NB4 (cell line): ENCODE results near the gene ABCC3.

Experiments used
- DNase-seq: peaks from one replicate; pipeline ENCODE4 v3.0.0; 2010; ENCODE audit warnings: low read depth
- H3K4me3 ChIP-seq: one replicate; pipeline ENCODE4 v1.5.1; 2011; ENCODE audit warnings: mild to moderate bottlenecking, low read depth, low read length, moderate library complexity
- CTCF ChIP-seq: IDR thresholded peaks from one replicate; pipeline ENCODE4 v1.5.1; 2012; ENCODE audit warnings: low read depth, low read length
- MYC ChIP-seq: IDR thresholded peaks from 2 replicates; pipeline ENCODE4 v1.6.1; 2011; ENCODE audit warnings: low read depth, low read length
- POLR2A ChIP-seq: IDR thresholded peaks from 2 replicates; pipeline ENCODE4 v1.6.1; 2011; ENCODE audit warnings: mild to moderate bottlenecking; ENCODE audit not compliant: insufficient read length; ENCODE audit errors: extremely low read depth
- TF ChIP-seq, protein P1 (sequence below): IDR thresholded peaks from 2 replicates; pipeline ENCODE4 v1.6.1; 2011; ENCODE audit warnings: low read depth, low read length

Gene ABCC3

DNA sequence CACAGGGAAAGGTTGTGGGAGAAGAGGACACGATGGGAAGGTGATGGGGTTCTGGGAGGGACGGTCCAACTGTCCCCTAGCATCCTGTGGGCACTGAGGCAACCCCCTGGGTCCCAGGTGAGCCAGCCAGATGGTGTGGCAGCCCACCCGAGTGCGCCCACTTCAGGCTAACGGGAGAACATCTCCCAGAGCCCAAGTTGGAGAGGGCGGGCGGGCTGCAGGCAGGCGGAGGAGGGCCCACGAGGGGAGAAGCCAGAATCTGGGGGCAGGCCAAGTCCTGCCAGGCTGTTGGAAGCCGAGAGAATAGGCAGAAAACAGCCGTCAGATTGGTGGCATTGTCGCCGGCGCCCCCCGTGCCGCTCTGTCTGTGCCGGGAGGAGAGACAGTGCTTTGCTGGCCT lies 13.8 kb upstream of the ABCC3 start:
- no peak overlapping the region for H3K4me3 ChIP-seq
- TF ChIP-seq, protein P1, sequence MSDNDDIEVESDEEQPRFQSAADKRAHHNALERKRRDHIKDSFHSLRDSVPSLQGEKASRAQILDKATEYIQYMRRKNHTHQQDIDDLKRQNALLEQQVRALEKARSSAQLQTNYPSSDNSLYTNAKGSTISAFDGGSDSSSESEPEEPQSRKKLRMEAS = no peak
- TF ChIP-seq POLR2A (no peak), CTCF (no peak), MYC (no peak)
- no peak for DNase-seq

DNA sequence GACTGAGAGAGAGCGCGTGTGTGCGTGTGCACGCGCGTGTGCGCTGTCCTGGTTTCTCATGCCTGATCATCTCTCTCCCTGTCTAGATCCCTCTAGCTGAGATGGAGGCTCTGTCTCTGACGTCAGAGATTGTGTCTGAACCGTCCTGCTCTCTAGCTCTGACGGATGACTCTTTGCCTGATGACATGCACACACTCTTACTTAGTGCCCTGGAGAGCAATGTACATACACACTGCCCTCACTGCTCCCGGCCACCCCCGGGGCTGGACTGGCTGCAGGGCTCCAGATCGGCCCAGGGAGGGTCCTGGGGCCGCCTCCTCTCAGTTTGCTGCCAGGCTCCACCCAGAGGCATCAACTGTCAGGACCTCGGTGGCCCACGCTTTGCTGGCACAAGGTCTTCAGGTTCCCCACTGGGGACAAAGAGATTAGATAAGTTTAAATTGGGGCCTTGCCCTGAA lies 13.1 kb upstream of the ABCC3 start:
- no peak overlapping the region for H3K4me3 ChIP-seq
- no peak for DNase-seq
- TF ChIP-seq, protein P1 = no peak
- no peak for TF ChIP-seq CTCF
- no peak for TF ChIP-seq POLR2A
- TF ChIP-seq MYC = no peak

DNA sequence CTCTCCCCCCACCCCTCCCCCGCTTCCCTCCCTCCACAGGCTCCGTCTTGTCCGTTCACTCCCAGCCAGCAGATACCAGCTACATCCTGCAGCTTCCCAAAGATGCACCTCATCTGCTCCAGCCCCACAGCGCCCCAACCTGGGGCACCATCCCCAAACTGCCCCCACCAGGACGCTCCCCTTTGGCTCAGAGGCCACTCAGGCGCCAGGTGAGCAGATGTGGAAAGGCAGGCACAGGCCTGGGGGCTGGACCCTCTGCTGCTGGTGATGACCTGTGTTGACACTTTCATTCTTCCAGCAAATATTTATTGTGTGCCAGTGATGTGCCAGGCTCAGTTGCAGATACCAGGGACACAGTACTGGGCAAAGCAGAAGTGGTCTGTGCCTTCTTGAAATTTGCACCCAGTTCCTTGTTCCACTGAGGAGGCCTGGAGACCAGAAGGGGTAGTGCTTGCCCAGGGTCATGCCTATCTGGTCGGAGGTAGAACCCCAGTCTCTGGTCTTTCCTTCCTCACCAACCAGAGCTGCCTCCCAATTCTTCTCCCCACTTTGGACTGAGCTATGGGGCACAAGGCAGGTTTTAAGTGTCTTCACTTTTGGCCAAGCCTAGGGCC lies 10.3 kb upstream of the ABCC3 start:
- DNase-seq = no peak
- TF ChIP-seq CTCF = no peak
- TF ChIP-seq, protein P1 = no peak
- no peak for TF ChIP-seq POLR2A
- no peak for TF ChIP-seq MYC
- no peak overlapping the region for H3K4me3 ChIP-seq

- no peak for DNase-seq
- H3K4me3 ChIP-seq = no peak overlapping the region
- TF ChIP-seq MYC (no peak), CTCF (no peak), POLR2A (no peak)
- TF ChIP-seq, protein P1 = no peak
These were observed 9.4 kb upstream of the ABCC3 start for GRCh38 chr17:50625032-50625871.

DNA sequence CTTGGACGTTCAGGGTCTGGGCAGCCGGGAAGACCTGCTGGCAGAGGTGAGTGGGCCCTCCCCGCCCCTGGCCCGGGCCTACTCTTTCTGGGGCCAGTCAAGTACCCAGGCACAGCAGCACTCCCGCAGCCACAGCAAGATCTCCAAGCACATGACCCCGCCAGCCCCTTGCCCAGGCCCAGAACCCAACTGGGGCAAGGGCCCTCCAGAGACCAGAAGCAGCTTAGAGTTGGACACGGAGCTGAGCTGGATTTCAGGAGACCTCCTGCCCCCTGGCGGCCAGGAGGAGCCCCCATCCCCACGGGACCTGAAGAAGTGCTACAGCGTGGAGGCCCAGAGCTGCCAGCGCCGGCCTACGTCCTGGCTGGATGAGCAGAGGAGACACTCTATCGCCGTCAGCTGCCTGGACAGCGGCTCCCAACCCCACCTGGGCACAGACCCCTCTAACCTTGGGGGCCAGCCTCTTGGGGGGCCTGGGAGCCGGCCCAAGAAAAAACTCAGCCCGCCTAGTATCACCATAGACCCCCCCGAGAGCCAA lies 8.6 kb upstream of the ABCC3 start:
- no peak overlapping the region for H3K4me3 ChIP-seq
- TF ChIP-seq MYC (no peak), CTCF (peak; percentile 69)
- TF ChIP-seq, protein P1 = no peak
- peak; percentile 74 for DNase-seq
